Heart left ventricle (tissue), 16 donors: ENCODE measurements around the gene ENKD1. TPM values are rescaled to one million over a fixed set of nuclear protein-coding genes. Genes with fewer than 3 reads are reported as not detected.

ENCODE experiments used
- ATAC-seq, 4 donors: fragments of 200-7000 bp; cut with Tn5 transposase; one replicate each; pipeline ENCODE4 v1.9.1; 2020 to 2022; ENCODE audit warnings: moderate library complexity in 4 of 4, mild to moderate bottlenecking in 3 of 4, moderate number of reproducible peaks in 1 of 4
- DNase-seq, 5 donors: peaks; one replicate each; pipeline ENCODE4 v3.0.0-alpha.2; 2020
- H3K27ac ChIP-seq, 12 donors: fragments of 200-600 bp; sonication (generic) in 4 of 12; one replicate each; pipeline versions ENCODE4 v1.5.0 to v1.8.0; 2016 to 2022; ENCODE audit warnings: mild to moderate bottlenecking in 2 of 12
- H3K27me3 ChIP-seq, 9 donors: fragments of 200-600 bp; sonication (generic) in 2 of 9; one replicate each; pipeline versions ENCODE4 v1.5.1 to v1.8.0; 2016 to 2022; ENCODE audit warnings: mild to moderate bottlenecking in 3 of 9
- H3K36me3 ChIP-seq, 9 donors: fragments of 200-600 bp; sonication (generic) in 2 of 9; one replicate each; pipeline versions ENCODE4 v1.5.0 to v1.8.0; 2018 to 2022; ENCODE audit warnings: mild to moderate bottlenecking in 2 of 9
- H3K4me1 ChIP-seq, 12 donors: fragments of 200-600 bp; sonication (generic) in 4 of 12; one replicate each; pipeline versions ENCODE4 v1.5.0 to v1.8.0; 2016 to 2022; ENCODE audit warnings: mild to moderate bottlenecking in 3 of 12
- H3K4me3 ChIP-seq, 12 donors: fragments of 200-600 bp; sonication (generic) in 4 of 12; one replicate each; pipeline versions ENCODE4 v1.5.0 to v1.8.0; 2017 to 2022; ENCODE audit warnings: mild to moderate bottlenecking in 9 of 12, moderate library complexity in 4 of 12
- H3K9me3 ChIP-seq, 12 donors: fragments of 200-600 bp; sonication (generic) in 4 of 12; one replicate each; pipeline versions ENCODE4 v1.5.0 to v1.8.0; 2016 to 2022; ENCODE audit warnings: mild to moderate bottlenecking in 1 of 12
- POLR2A ChIP-seq, 2 donors: fragments of 450-650 bp; IDR thresholded peaks; one replicate each; pipeline ENCODE4 v1.6.1; 2017; ENCODE audit warnings: antibody characterized with exemption in 2 of 2, mild to moderate bottlenecking in 2 of 2, moderate library complexity in 2 of 2
- WGBS, 4 donors: extraction: QIAGEN DNeasy Blood & Tissue Kit in 2 of 4; methylation state at CpG; one replicate each; pipeline versions ENCODE4 v1.1.5 to v1.1.7; 2013 to 2018; 5-methylcytosine and 5-hydroxymethylcytosine counted together
- intact Hi-C, 10 donors: fragments of 100-400 bp; cut with DNase I; formaldehyde crosslinking; loops; one replicate each; pipeline versions ENCODE4 v1.11.1 to v1.14.2; 2022
- polyA plus RNA-seq, 2 donors: library from polyadenylated mRNA; stranded (reverse); fragments of 200-250 nt; gene quantifications; one replicate each; pipeline ENCODE4 v1.2.3, GENCODE V29; 2013
- total RNA-seq, 9 donors: library from RNA; depleted of rRNA in 2 of 9; stranded (reverse); fragments of >200 nt in 2 of 9; fragmentation: NEBNext Ultra II Directional in 3 of 9; extraction: Animal tissue kit (Norgen Biotek cat#: 25700) in 3 of 9; gene quantifications; one replicate each; pipeline versions ENCODE4 v1.1.0 to v1.2.4, GENCODE V29; 2016 to 2023
- TF ChIP-seq, protein P1 (sequence below), 12 donors: fragments of 200-600 bp; sonication (generic) in 4 of 12; IDR thresholded peaks; one replicate each; pipeline versions ENCODE4 v1.5.0 to v1.8.0; 2018 to 2022; ENCODE audit warnings: antibody characterized with exemption in 12 of 12, mild to moderate bottlenecking in 5 of 12
- donor health status: ischemic (EF 13 %, LVEDD 7.1; RV severe dilation, severe dysfunction).
- donor health status: healthy with polysubstance abuse.
- donor health status: DM: no; HTN: yes; CAD: no.
- donor health status: DM: no; HTN: no; CAD: no.
- donor health status: ischemic (EF 25% LVEDD 6.9; RV normal size, moderate dysfunction).
- donor health status: ischemic (EF 25% LVEDD 5.7; RV mildly dilated, moderate dysfunction).
- donor health status: healthy.
- donor health status: DM: yes; HTN: yes; CAD: no.
- donor health status: ischemic (EF 35%, LVEDD 5.7; RV mildly dilated, moderate dysfunction).
- donor health status: nonischemic (EF 11% LVEDD 7.7; RV severe dilation, severe dysfunction).
- donor health status: DM: yes; HTN: yes; CAD: no.
- donor health status: PGD.
- donor health status: ischemic (EF 29% LVEDD 5.4; RV normal size, mild dysfunction).
- donor health status: nonischemic (EF 23%, LVEDD 6.1; RV moderate dilation, normal function).

The ENKD1 gene
- total and polyA plus RNA-seq, 11 donors = 7.6 to 26.9 (median 10.6) TPM

GRCh38 chr16:67674851-67675578, 8.5 kb upstream of the ENKD1 start:
- TF ChIP-seq, protein P1, sequence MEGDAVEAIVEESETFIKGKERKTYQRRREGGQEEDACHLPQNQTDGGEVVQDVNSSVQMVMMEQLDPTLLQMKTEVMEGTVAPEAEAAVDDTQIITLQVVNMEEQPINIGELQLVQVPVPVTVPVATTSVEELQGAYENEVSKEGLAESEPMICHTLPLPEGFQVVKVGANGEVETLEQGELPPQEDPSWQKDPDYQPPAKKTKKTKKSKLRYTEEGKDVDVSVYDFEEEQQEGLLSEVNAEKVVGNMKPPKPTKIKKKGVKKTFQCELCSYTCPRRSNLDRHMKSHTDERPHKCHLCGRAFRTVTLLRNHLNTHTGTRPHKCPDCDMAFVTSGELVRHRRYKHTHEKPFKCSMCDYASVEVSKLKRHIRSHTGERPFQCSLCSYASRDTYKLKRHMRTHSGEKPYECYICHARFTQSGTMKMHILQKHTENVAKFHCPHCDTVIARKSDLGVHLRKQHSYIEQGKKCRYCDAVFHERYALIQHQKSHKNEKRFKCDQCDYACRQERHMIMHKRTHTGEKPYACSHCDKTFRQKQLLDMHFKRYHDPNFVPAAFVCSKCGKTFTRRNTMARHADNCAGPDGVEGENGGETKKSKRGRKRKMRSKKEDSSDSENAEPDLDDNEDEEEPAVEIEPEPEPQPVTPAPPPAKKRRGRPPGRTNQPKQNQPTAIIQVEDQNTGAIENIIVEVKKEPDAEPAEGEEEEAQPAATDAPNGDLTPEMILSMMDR (IDR thresholded peaks at IDR 0.05) = no peak
- no peak for TF ChIP-seq POLR2A (IDR thresholded peaks at IDR 0.05)
- H3K4me1 ChIP-seq = peaks cover 8 to 40% (median 23%) of the 10 kb centered on the region in 12 donors
- intact Hi-C loops = loop anchor here in 9 of 10 donors (5.0 to 10.0 kb wide), 13 partner anchors 42 to 390 kb away; partner anchors contain the start of genes GFOD2 (in 4 of the 9), RANBP10 (in 4 of the 9), TSNAXIP1 (in 4 of the 9) and DDX28 (in 1 of the 9)
- no peak for ATAC-seq
- H3K27ac ChIP-seq = peak overlapping the region in 11 of 12 donors; percentile 56 to 91 (median 77)
- no peaks in the 10 kb centered on the region for H3K27me3 ChIP-seq
- H3K4me3 ChIP-seq = no peak overlapping the region
- WGBS, 4 donors = 93 to 96% (median 96%) methylated on average over 16 to 28 of the region's 28 CpGs
- DNase-seq = peak in 1 of 5 donors; percentile 25
- H3K9me3 ChIP-seq = no peaks in the 10 kb centered on the region
- peaks cover 0 to 10% (median 2%) of the 10 kb centered on the region in 9 donors for H3K36me3 ChIP-seq

GRCh38 chr16:67673712-67674580, 7.4 kb upstream of the ENKD1 start:
- TF ChIP-seq, protein P1 (IDR thresholded peaks at IDR 0.05) = no peak
- TF ChIP-seq POLR2A (IDR thresholded peaks at IDR 0.05) = no peak
- no peaks in the 10 kb centered on the region for H3K27me3 ChIP-seq
- DNase-seq (peak; percentile 79 to 87 (median 82)), ATAC-seq (peak; percentile 51 to 84 (median 60))
- intact Hi-C loops = loop anchor here in 9 of 10 donors (1.0 to 10.0 kb wide), 15 partner anchors 43 to 391 kb away; partner anchors contain the start of genes RANBP10 (in 7 of the 9), TSNAXIP1 (in 7 of the 9), GFOD2 (in 5 of the 9) and DDX28 (in 1 of the 9)
- H3K36me3 ChIP-seq = peaks cover 0 to 7% (median 0%) of the 10 kb centered on the region in 9 donors
- peak overlapping the region; percentile 47 to 91 (median 76) for H3K27ac ChIP-seq
- peaks cover 8 to 40% (median 23%) of the 10 kb centered on the region in 12 donors for H3K4me1 ChIP-seq
- no peaks in the 10 kb centered on the region for H3K9me3 ChIP-seq
- WGBS, 4 donors = 43 to 53% (median 48%) methylated on average over 20 to 21 of the region's 21 CpGs
- peak overlapping the region in 1 of 12 donors; percentile 12 for H3K4me3 ChIP-seq

- intact Hi-C loops = loop anchor here in 9 of 10 donors (1.0 to 10.0 kb wide), 15 partner anchors 44 to 392 kb away; partner anchors contain the start of genes RANBP10 (in 7 of the 9), TSNAXIP1 (in 7 of the 9), GFOD2 (in 5 of the 9) and DDX28 (in 1 of the 9)
These were observed 6.5 kb upstream of the ENKD1 start for GRCh38 chr16:67672739-67673662.

More at GRCh38 chr16:67672739-67673662, 6.5 kb upstream of the ENKD1 start:
- TF ChIP-seq, protein P1 (IDR thresholded peaks at IDR 0.05) = peak; percentile 65 to 83 (median 76)
- TF ChIP-seq POLR2A (IDR thresholded peaks at IDR 0.05) = no peak
- ATAC-seq = peak; percentile 36 to 69 (median 53)
- DNase-seq = peak in 4 of 5 donors; percentile 62 to 75 (median 75)
- peak overlapping the region in 1 of 12 donors; percentile 12 for H3K4me3 ChIP-seq
- H3K4me1 ChIP-seq = peaks cover 8 to 45% (median 26%) of the 10 kb centered on the region in 12 donors
- no peaks in the 10 kb centered on the region for H3K27me3 ChIP-seq
- no peaks in the 10 kb centered on the region for H3K9me3 ChIP-seq
- H3K27ac ChIP-seq = peak overlapping the region; percentile 47 to 91 (median 76)
- 47 to 60% (median 52%) methylated on average over 10 to 13 of the region's 13 CpGs for WGBS, 4 donors
- peaks cover 0 to 7% (median 0%) of the 10 kb centered on the region in 9 donors for H3K36me3 ChIP-seq
